Small intestine (tissue), 7 donors: ENCODE measurements around the gene WIZ. TPM values are rescaled to one million over a fixed set of nuclear protein-coding genes. Genes with fewer than 3 reads are reported as not detected.

ENCODE experiments used
- DNase-seq, 2 donors: peaks; one replicate each; pipeline versions ENCODE4 v3.0.0 to v3.0.0-alpha.2; 2013
- FAIRE-seq: peaks from 2 replicates; lab custom pipeline; 2012; peaks lifted over from hg19 to GRCh38; lab: Jason Lieb, UNC
- H3K27ac ChIP-seq, 3 donors: one replicate each; pipeline ENCODE4 v1.5.1; 2013; ENCODE audit warnings: low read length in 2 of 3, mild to moderate bottlenecking in 2 of 3, control low read depth in 1 of 3, inconsistent platforms in 1 of 3, low read depth in 1 of 3, moderate library complexity in 1 of 3
- H3K27me3 ChIP-seq, 3 donors: one replicate each; pipeline ENCODE4 v1.6.1; 2013; ENCODE audit warnings: low read length in 3 of 3, inconsistent platforms in 1 of 3; ENCODE audit not compliant: control insufficient read depth in 3 of 3, insufficient read depth in 3 of 3
- H3K36me3 ChIP-seq, 3 donors: one replicate each; pipeline ENCODE4 v1.6.1; 2013; ENCODE audit warnings: low read length in 3 of 3, inconsistent platforms in 1 of 3, low read depth in 1 of 3, mild to moderate bottlenecking in 1 of 3, moderate library complexity in 1 of 3; ENCODE audit not compliant: control insufficient read depth in 3 of 3, insufficient read depth in 2 of 3
- H3K4me1 ChIP-seq, 3 donors: one replicate each; pipeline ENCODE4 v1.6.1; 2013; ENCODE audit warnings: low read length in 2 of 3, inconsistent platforms in 1 of 3, low read depth in 1 of 3, mild to moderate bottlenecking in 1 of 3, moderate library complexity in 1 of 3; ENCODE audit not compliant: control insufficient read depth in 3 of 3, insufficient read depth in 2 of 3
- H3K4me3 ChIP-seq, 3 donors: one replicate each; pipeline ENCODE4 v1.5.1; 2013; ENCODE audit warnings: low read length in 3 of 3, control low read depth in 1 of 3, inconsistent platforms in 1 of 3, low read depth in 1 of 3, mild to moderate bottlenecking in 1 of 3, moderate library complexity in 1 of 3
- H3K9me3 ChIP-seq, 2 donors: one replicate each; pipeline ENCODE4 v1.6.1; 2013; ENCODE audit warnings: low read depth in 1 of 2, low read length in 1 of 2; ENCODE audit not compliant: control insufficient read depth in 2 of 2, insufficient read depth in 1 of 2
- WGBS, 3 donors: extraction: QIAGEN DNeasy Blood & Tissue Kit; methylation state at CpG; one replicate each; pipeline ENCODE4 v1.1.7; 2013; 5-methylcytosine and 5-hydroxymethylcytosine counted together
- polyA plus RNA-seq, 4 donors: library from polyadenylated mRNA; stranded (reverse) in 3 of 4; unstranded in 1 of 4; fragments of 200-250 nt in 3 of 4; fragments of 120-200 nt in 1 of 4; gene quantifications; one replicate each; pipeline versions ENCODE4 v1.2.1 to v1.2.3, GENCODE V29; 2013
- donor health status: healthy with polysubstance abuse.
- donor health status: control.
- donor health status: control.
- donor health status: Bipolar disorder and iron deficiency.
- donor health status: healthy.

WIZ gene
- polyA plus RNA-seq, 4 donors: 7.0 to 19.6 (median 15.5) TPM

DNA sequence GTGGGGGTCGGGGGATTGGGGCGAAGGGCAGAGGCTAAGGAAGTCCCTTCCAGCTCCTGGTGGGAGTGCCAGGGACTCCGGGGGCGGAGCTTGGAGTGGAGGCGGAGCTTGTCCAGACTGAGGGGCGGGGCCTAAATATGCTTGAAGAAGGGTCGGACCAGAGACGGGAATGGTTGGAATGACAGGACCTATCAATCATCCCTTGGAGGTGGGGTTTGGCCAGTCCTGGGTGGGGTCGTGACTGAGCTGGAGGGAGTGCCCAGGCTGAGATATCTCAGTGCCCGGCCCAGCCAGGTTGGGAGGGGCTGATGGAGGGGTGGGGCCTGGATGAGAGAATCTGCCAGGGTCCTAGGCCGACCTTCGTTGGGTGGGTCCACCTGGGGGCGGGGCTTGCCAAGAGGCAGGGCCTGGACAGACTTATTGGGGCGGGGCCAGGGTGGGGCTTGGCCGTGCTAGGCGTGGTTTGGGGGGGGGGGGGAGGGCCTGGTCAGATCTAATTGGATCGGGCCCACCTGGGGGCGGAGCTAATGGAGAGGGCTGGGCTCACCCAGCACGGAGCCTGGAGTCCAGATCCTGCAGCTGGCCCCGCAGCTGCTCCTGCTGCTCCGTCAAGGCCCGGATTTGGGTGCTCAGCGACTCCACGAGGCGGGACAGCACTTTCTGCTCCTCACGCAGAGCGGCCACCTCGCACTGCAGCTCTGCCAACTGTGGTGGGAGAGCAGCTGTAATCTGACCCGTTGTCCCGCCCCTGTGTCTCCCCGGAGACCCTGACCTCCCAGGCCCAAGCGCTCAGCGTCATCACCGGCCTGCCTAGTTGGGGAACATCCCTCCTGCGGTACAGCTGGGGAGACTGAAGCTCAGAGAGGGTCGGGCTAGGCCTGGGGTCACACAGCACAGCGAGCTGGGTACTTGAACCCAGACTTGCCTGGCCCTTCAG is 2.6 kb upstream of the WIZ start:
- FAIRE-seq (no peak), DNase-seq (peak; percentile 77 to 88)
- Histone ChIP-seq H3K4me3 (peak overlapping the region in 2 of 3 donors; percentile 28 to 47), H3K27me3 (peaks cover 3 to 44% (median 5%) of the 10 kb centered on the region in 3 donors), H3K36me3 (peaks cover 0 to 3% (median 0%) of the 10 kb centered on the region in 3 donors), H3K9me3 (peaks cover 0 to 4% of the 10 kb centered on the region in 2 donors), H3K27ac (peak overlapping the region in 2 of 3 donors; percentile 14 to 49), H3K4me1 (peaks cover 0 to 10% (median 3%) of the 10 kb centered on the region in 3 donors)
- 21 to 36% (median 32%) methylated on average over 28 to 37 of the region's 37 CpGs for WGBS, 3 donors

DNA sequence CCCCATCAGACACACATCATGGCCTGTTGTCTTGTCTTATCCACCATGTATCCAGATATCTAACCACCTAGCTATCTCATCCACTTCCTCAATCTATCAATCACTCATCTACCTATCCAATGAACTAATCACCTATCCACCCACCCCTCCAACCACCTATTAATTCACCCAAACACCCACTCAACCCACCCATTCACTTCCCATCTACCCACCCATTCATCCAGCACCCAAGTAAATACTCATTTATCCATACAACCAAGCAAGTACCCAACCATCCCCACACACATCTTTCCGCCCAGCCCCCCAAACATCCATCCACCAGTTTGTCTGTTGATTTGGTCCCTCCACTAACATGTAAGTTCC is 753 bp upstream of the WIZ start:
- Histone ChIP-seq H3K36me3 (no peaks in the 10 kb centered on the region), H3K9me3 (peaks cover 0 to 4% of the 10 kb centered on the region in 2 donors), H3K27ac (peak overlapping the region in 2 of 3 donors; percentile 0 to 71), H3K4me1 (peaks cover 0 to 10% (median 3%) of the 10 kb centered on the region in 3 donors), H3K4me3 (no peak overlapping the region), H3K27me3 (peaks cover 0 to 28% (median 3%) of the 10 kb centered on the region in 3 donors)
- no peak for FAIRE-seq
- WGBS, 3 donors: 86 to 90% (median 90%) methylated on average over 1 of the region's 1 CpG
- no peak for DNase-seq

DNA sequence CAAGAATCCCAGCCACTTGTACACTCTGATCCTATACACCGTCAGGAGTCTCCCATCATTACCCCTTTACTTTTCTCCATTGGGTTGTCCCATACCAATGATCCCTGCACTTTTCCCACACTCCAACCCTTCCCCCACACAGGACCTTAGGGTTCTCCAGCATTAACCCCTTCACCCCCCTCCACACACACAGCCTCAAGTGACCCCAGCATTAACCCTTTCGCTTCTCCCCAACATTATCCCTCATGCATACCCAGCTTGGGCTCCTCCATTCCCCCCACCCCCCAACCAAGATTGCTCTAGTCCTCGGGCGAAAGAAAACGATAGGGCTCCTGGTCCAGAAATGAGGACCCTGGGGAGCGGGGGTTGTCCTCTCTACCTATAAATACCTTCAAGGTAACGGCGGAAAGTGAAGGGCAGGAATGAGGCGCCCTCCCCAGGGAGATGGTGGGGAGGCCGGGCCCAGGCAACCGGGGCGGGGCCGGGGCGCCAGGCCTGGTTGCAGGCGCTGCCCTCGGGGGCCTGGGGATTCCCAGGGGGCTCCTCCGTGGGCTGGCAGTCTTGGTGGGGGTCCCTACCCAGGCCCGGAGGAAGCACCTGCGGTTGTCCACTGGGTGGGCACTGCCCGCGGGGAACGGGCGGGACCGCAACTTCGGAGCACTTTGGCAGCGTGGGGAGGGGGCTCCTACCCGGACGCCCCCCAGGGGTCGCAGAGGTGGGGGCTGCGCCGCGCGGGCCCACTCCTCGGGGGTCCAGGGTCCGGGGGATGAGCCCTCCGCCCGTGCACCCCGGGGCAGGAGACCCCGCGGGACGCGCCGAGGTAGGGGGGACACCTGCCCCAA is 757 bp downstream of the WIZ start:
- no peak for FAIRE-seq
- Histone ChIP-seq H3K27ac (no peak overlapping the region), H3K27me3 (peaks cover 0 to 14% (median 0%) of the 10 kb centered on the region in 3 donors), H3K4me3 (peak overlapping the region; percentile 40 to 69 (median 49)), H3K36me3 (no peaks in the 10 kb centered on the region), H3K4me1 (peaks cover 0 to 10% (median 3%) of the 10 kb centered on the region in 3 donors), H3K9me3 (peaks cover 0 to 4% of the 10 kb centered on the region in 2 donors)
- 2 to 10% (median 4%) methylated on average over 20 to 43 of the region's 43 CpGs for WGBS, 3 donors
- no peak for DNase-seq

DNA sequence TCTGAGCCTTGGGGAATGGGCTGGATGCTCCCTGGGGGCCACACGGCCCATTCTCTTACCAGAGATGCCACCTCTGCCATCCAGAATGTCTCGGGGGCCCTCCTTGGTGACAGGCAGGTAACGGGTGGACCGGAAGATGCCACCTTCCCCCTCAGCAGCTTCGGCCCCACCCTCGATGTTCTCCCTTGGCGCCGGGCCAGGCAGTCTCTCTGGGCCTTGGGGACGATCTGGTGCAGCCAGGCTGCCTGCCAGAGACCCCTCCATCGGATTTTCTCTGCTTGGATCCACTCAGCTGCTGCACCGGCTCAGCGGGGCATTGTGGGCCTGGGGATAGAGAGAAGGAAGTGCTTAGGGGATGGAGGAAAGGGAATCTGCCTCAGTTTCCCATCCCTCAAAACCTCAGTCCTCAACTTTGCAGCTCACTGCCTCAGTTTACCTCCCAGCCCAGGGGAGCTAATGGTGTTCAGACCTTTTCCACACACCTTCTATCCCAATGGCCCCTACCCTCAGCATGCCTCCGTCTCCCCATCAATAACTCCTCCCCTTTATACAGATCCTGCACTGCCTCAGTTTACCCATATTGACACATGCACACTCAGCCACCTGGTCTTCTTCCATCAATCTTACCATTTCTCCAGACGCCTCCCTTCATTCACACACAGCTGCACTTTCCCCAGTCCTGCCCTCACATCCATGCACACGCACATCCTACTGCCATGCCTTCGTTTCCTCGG is 1.5 kb downstream of the WIZ start:
- DNase-seq (no peak), FAIRE-seq (no peak)
- peaks cover 0 to 10% (median 3%) of the 10 kb centered on the region in 3 donors for H3K4me1 ChIP-seq
- peaks cover 0 to 6% (median 0%) of the 10 kb centered on the region in 3 donors for H3K27me3 ChIP-seq
- 54 to 61% (median 60%) methylated on average over 17 of the region's 17 CpGs for WGBS, 3 donors
- H3K4me3 ChIP-seq: peak overlapping the region in 1 of 3 donors; percentile 49
- no peak overlapping the region for H3K27ac ChIP-seq
- H3K9me3 ChIP-seq: peaks cover 0 to 4% of the 10 kb centered on the region in 2 donors
- H3K36me3 ChIP-seq: no peaks in the 10 kb centered on the region

DNA sequence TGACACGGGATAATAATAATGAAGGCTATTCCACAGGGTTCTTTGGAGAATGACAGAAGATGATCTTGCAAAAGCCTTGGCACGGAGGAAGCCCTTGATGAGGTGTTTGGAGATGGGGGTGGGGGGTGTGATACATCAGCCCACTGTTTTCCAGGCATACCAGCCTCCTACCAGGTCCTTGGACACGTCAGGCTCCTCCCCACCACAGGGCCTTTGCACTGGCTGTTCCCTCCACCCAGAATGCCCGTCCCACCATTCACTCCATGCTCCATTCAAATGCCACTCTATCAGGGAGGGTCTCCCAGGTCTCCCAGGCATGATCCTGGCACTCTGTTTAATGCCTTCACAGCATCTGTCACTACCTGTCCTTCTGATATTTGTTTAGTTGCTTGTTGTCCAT is 2.7 kb downstream of the WIZ start:
- 84 to 88% (median 87%) methylated on average over 4 of the region's 4 CpGs for WGBS, 3 donors
- Histone ChIP-seq H3K4me1 (peaks cover 0 to 4% (median 0%) of the 10 kb centered on the region in 3 donors), H3K27me3 (no peaks in the 10 kb centered on the region), H3K4me3 (no peak overlapping the region), H3K27ac (no peak overlapping the region), H3K36me3 (no peaks in the 10 kb centered on the region), H3K9me3 (peaks cover 0 to 3% of the 10 kb centered on the region in 2 donors)
- FAIRE-seq (no peak), DNase-seq (no peak)

DNA sequence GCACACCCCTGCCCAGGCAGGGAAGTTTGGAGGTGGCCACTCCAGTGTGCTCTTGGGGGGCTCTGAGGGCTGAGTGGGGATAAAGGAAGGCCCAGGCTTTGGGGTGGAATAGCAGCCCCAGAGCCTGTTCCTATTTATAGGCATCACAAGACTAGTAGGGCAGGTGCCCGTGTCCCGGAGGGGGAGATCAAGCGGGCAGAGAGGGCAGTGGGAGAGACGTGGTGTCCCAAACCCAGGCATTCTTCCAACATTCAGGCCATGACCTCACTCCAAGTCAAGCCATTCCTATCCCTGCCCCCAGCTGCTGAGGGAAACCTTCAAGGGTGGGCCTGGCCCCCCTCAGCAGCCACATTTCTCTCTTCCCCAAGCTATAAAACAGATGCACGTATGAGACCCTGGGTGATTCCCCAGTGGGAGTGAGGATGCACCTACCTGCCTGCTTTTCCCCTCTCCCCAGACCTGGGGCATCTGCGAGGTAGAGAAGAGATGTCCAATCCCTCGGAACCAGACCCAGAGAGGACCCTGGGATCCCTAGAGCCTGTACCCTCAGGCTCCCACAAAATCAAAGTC is 3.9 kb downstream of the WIZ start:
- DNase-seq: no peak
- Histone ChIP-seq H3K4me1 (peaks cover 0 to 4% (median 0%) of the 10 kb centered on the region in 3 donors), H3K4me3 (no peak overlapping the region), H3K27me3 (no peaks in the 10 kb centered on the region), H3K9me3 (no peaks in the 10 kb centered on the region), H3K36me3 (no peaks in the 10 kb centered on the region), H3K27ac (no peak overlapping the region)
- 74 to 78% (median 76%) methylated on average over 6 to 7 of the region's 7 CpGs for WGBS, 3 donors
- no peak for FAIRE-seq

DNA sequence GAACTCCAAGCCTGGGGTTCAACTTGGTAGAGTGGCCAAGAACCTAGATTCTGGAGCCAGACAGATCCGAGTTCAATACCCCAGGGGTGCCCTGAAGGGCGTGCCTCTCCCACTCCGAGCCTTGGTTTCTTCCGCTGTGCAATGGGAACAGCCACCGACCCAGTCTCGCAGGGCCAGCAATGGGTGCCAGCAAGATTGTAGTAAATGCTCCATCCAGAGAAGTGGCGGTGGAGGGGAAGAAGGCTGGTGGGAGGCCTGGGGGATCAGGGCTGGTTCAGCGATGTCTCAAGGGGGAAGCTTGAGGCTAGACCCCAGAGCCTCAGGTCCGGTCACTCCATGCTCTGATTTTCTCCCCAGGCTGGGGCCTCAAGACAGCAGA is 4.5 kb downstream of the WIZ start:
- peaks cover 0 to 4% (median 0%) of the 10 kb centered on the region in 3 donors for H3K4me1 ChIP-seq
- no peak overlapping the region for H3K4me3 ChIP-seq
- H3K9me3 ChIP-seq: no peaks in the 10 kb centered on the region
- no peaks in the 10 kb centered on the region for H3K36me3 ChIP-seq
- FAIRE-seq (no peak), DNase-seq (no peak)
- H3K27ac ChIP-seq: no peak overlapping the region
- no peaks in the 10 kb centered on the region for H3K27me3 ChIP-seq
- 89 to 93% (median 90%) methylated on average over 9 of the region's 9 CpGs for WGBS, 3 donors
